ENCODE measurements around the gene CDKAL1.

The CDKAL1 gene

DNA sequence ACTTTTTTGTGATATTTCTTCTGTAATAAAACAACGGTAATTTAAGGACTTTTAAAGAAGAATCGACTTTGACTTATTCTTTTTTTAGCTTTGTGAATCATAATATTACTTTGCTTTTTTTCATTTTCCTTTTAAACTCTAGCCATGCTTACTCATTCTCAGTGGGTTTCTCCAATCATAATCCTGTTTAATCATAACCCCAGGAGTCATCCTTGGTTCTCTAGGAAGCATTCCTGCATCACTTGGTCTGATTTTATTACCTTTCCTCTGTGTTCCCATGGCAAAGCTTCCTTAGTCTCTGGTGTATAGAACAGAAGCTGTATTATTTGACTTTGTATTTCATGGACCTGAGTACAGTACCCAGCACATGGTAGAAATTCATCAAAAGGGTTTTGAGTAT, 223.5 kb downstream of the CDKAL1 start:
- no peak for DNase-seq (ENCODE audit: extremely low spot score)
- ChIA-PET POLR2A (no interaction called here), CTCF (no interaction called here)
- no peak for TF ChIP-seq CTBP1 (IDR thresholded peaks at IDR 0.05; ENCODE audit: borderline replicate concordance)
- no peak for TF ChIP-seq ARNT (IDR thresholded peaks at IDR 0.05)
- no peak for TF ChIP-seq NFRKB (IDR thresholded peaks at IDR 0.05)
- TF ChIP-seq FOXM1 (IDR thresholded peaks at IDR 0.05; ENCODE audit: borderline replicate concordance), result no peak
- no peak for TF ChIP-seq BHLHE40 (IDR thresholded peaks at IDR 0.05; ENCODE audit: borderline replicate concordance)
- TF ChIP-seq LEF1 (IDR thresholded peaks at IDR 0.05; ENCODE audit: borderline replicate concordance), result no peak
- TF ChIP-seq SP1 (IDR thresholded peaks at IDR 0.05), result no peak
- no peak for TF ChIP-seq HDGF (IDR thresholded peaks at IDR 0.05; ENCODE audit: borderline replicate concordance)
- no peak for TF ChIP-seq L3MBTL2 (conservative IDR thresholded peaks at IDR 0.05)

GRCh38 chr6:20763296-20763695, 229.0 kb downstream of the CDKAL1 start:
- POLR2A ChIA-PET, result no interaction called here
- no peak for DNase-seq (ENCODE audit: extremely low spot score)
- CTCF ChIA-PET, result no interaction called here
- no peak for TF ChIP-seq ELF4 (IDR thresholded peaks at IDR 0.05)

DNA sequence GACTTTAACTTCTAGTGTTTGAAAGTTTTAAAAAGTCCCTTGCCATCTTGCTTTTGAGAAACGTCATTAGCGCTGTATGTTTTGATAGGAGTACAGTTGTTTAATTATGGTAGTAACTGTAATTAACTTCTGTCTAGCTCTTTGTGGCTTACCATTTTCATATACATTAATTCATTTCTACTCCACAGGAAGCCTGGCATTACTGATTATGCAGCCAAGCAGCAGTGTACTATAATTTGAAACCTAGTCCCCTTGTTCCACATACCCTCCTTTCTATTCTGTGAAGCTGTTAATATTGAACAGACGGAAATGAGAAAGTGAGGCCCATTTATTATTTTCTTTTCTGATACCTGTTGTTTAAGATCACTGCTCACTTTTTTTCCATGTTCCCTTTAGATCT, 235.4 kb downstream of the CDKAL1 start:
- TF ChIP-seq SUZ12 (IDR thresholded peaks at IDR 0.05) (no peak), CTBP1 (IDR thresholded peaks at IDR 0.05; ENCODE audit: borderline replicate concordance) (no peak), FOXK2 (IDR thresholded peaks at IDR 0.05) (no peak), L3MBTL2 (conservative IDR thresholded peaks at IDR 0.05) (no peak), HDGF (IDR thresholded peaks at IDR 0.05; ENCODE audit: borderline replicate concordance) (no peak), LEF1 (IDR thresholded peaks at IDR 0.05; ENCODE audit: borderline replicate concordance) (no peak), ELF4 (IDR thresholded peaks at IDR 0.05) (no peak)
- ChIA-PET POLR2A (no interaction called here), CTCF (no interaction called here)
- no peak for DNase-seq (ENCODE audit: extremely low spot score)

- DNase-seq (ENCODE audit: extremely low spot score), result no peak
- CTCF ChIA-PET, result no interaction called here
- TF ChIP-seq L3MBTL2 (conservative IDR thresholded peaks at IDR 0.05) (no peak), CTBP1 (IDR thresholded peaks at IDR 0.05; ENCODE audit: borderline replicate concordance) (no peak), ZNF384 (IDR thresholded peaks at IDR 0.05) (no peak), NFRKB (IDR thresholded peaks at IDR 0.05) (no peak), HDGF (IDR thresholded peaks at IDR 0.05; ENCODE audit: borderline replicate concordance) (no peak), FOXM1 (IDR thresholded peaks at IDR 0.05; ENCODE audit: borderline replicate concordance) (no peak), ELF4 (IDR thresholded peaks at IDR 0.05) (no peak), SP1 (IDR thresholded peaks at IDR 0.05) (no peak), FOXA1 (IDR thresholded peaks at IDR 0.05) (no peak), FOXK2 (IDR thresholded peaks at IDR 0.05) (no peak), BHLHE40 (IDR thresholded peaks at IDR 0.05; ENCODE audit: borderline replicate concordance) (no peak), TARDBP (IDR thresholded peaks at IDR 0.05) (no peak), SUZ12 (IDR thresholded peaks at IDR 0.05) (no peak), LEF1 (IDR thresholded peaks at IDR 0.05; ENCODE audit: borderline replicate concordance) (no peak), ARNT (IDR thresholded peaks at IDR 0.05) (no peak)
- TF ChIP-seq, protein P1, sequence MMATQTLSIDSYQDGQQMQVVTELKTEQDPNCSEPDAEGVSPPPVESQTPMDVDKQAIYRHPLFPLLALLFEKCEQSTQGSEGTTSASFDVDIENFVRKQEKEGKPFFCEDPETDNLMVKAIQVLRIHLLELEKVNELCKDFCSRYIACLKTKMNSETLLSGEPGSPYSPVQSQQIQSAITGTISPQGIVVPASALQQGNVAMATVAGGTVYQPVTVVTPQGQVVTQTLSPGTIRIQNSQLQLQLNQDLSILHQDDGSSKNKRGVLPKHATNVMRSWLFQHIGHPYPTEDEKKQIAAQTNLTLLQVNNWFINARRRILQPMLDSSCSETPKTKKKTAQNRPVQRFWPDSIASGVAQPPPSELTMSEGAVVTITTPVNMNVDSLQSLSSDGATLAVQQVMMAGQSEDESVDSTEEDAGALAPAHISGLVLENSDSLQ (IDR thresholded peaks at IDR 0.05), result no peak
- POLR2A ChIA-PET, result no interaction called here
Observed at GRCh38 chr6:20770773-20771172, 236.5 kb downstream of the CDKAL1 start.

GRCh38 chr6:20771409-20771808, 237.2 kb downstream of the CDKAL1 start:
- ChIA-PET POLR2A (no interaction called here), CTCF (no interaction called here)
- TF ChIP-seq L3MBTL2 (conservative IDR thresholded peaks at IDR 0.05), result no peak
- no peak for TF ChIP-seq LEF1 (IDR thresholded peaks at IDR 0.05; ENCODE audit: borderline replicate concordance)
- no peak for TF ChIP-seq FOXA1 (IDR thresholded peaks at IDR 0.05)
- TF ChIP-seq NFRKB (IDR thresholded peaks at IDR 0.05), result no peak
- DNase-seq (ENCODE audit: extremely low spot score), result no peak

DNA sequence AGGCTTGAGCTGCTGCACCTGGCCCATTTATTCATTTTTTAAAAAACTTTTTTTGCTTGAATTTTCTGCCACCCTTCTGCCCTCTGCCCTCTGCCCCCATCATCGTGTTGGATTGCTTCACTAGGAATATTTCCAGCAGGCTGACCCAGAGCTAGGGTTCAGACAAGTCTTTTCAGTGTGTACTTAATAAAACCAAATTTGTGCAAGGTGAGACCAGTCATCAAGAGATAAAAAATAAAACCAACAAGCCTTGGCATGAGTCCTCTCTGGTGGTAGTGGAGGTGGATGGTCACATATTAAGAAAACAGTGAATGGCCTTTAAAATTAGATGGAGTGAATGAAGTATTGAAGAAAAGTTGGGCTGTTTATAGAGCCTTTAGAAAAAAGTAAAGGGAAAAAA, 239.6 kb downstream of the CDKAL1 start:
- no peak for TF ChIP-seq LEF1 (IDR thresholded peaks at IDR 0.05; ENCODE audit: borderline replicate concordance)
- TF ChIP-seq ARNT (IDR thresholded peaks at IDR 0.05), result no peak
- CTCF ChIA-PET, result no interaction called here
- POLR2A ChIA-PET, result no interaction called here
- DNase-seq (ENCODE audit: extremely low spot score), result no peak

GRCh38 chr6:20775981-20776380, 241.7 kb downstream of the CDKAL1 start:
- TF ChIP-seq ARNT (IDR thresholded peaks at IDR 0.05) (no peak), HDGF (IDR thresholded peaks at IDR 0.05; ENCODE audit: borderline replicate concordance) (no peak), SP1 (IDR thresholded peaks at IDR 0.05) (no peak), TARDBP (IDR thresholded peaks at IDR 0.05) (no peak), FOXA1 (IDR thresholded peaks at IDR 0.05) (no peak), ZNF384 (IDR thresholded peaks at IDR 0.05) (no peak), FOXM1 (IDR thresholded peaks at IDR 0.05; ENCODE audit: borderline replicate concordance) (no peak)
- DNase-seq (ENCODE audit: extremely low spot score), result no peak
- POLR2A ChIA-PET, result no interaction called here
- CTCF ChIA-PET, result no interaction called here

DNA sequence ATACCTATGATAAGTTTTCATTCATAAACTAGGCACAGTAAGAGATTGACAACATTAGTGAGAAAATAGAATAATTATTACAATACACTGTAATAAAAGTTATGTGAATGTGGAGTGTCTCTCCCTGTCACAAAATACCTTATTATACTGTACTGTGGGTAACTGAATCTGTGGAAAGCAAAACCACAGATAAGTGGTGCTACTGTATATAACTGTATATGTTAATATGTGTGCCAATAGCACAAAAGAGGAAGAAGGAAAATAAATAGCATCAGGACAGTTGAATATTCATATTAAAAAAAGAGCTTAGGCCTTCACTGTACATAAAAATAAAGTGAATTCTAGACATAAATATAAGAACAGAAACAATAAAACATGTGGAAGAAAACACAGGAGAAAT, 243.5 kb downstream of the CDKAL1 start:
- ChIA-PET POLR2A (no interaction called here), CTCF (no interaction called here)
- TF ChIP-seq TARDBP (IDR thresholded peaks at IDR 0.05) (no peak), CTBP1 (IDR thresholded peaks at IDR 0.05; ENCODE audit: borderline replicate concordance) (no peak), FOXK2 (IDR thresholded peaks at IDR 0.05) (no peak), SP1 (IDR thresholded peaks at IDR 0.05) (no peak), L3MBTL2 (conservative IDR thresholded peaks at IDR 0.05) (no peak), HDGF (IDR thresholded peaks at IDR 0.05; ENCODE audit: borderline replicate concordance) (no peak), NFRKB (IDR thresholded peaks at IDR 0.05) (no peak), ARNT (IDR thresholded peaks at IDR 0.05) (no peak), ELF4 (IDR thresholded peaks at IDR 0.05) (no peak)
- TF ChIP-seq, protein P1 (IDR thresholded peaks at IDR 0.05), result no peak
- DNase-seq (ENCODE audit: extremely low spot score), result no peak
